Measurements from ENCODE around the gene NPHS1. TPM values are rescaled to one million over a fixed set of nuclear protein-coding genes. Genes with fewer than 3 reads are reported as not detected.

The NPHS1 gene
- total and polyA plus RNA-seq, 2 of the 8 experiments (the other 6 are each of a cell fraction or from before 2014, with no cell fraction given) = 1.3 to 1.4 TPM

- no peak for TF ChIP-seq CHD1 (IDR thresholded peaks at IDR 0.05; ENCODE audit: low read depth, low read length)
Observed at GRCh38 chr19:35852029-35852780, at the start of gene NPHS1 (continued).
